ENCODE measurements around the gene DNMT3A.
"Not testable (repeated sequence)": the region's sequence is repeated elsewhere in the genome, so short reads cannot be mapped to it uniquely, and the experiment has no call there.

DNMT3A gene

DNA sequence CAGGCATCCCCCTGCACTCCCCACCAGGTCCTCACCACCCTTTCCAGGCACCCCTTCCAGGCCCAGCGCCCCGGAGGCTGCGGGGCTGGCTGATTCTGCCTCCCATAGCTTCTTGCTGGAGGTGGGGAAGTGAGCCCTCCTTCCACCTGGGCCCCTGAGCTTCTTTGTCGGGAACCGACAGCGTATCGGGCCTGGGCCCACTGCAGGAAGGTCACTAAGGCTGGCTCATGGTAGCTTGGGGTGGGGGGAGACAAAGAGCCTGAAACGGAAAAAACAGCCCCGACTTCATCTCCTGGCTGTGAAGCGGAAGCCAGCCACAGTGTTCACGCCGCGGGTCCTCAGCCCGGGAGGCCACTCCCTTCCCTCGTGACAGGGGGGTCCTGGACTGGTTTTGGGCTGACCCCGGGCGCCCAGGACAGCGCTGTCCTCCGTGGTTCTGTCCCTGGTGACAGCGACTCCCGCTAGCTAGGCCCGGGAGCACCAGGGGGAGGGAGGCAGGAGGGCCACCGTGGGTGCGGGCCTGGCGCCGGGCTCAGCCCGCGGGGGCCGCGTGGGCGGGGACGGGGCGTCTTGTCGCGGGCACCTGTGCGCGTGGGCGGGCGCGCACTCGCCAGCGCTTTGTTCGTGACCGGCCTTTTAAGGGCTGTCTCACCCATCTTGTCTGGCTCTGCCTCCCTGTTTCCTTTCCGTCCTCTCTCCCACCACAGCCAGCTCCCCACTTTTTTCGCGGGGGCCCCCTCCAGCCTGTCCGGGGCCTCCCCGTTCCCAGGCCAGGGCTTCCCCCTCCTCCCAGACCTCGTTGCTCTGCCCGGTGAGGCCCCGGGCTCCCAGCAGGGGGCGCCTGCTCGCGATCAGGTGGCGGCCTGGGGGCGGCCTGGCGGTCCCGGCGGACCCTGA, 64.9 kb downstream of the DNMT3A start:
- in situ Hi-C loops (cut with HindIII; ENCODE audit: low sequenced_read_pairs): no loop called here
- DNase-seq (ENCODE audit: low read depth, low spot score): no peak
- TF ChIP-seq, protein P1, sequence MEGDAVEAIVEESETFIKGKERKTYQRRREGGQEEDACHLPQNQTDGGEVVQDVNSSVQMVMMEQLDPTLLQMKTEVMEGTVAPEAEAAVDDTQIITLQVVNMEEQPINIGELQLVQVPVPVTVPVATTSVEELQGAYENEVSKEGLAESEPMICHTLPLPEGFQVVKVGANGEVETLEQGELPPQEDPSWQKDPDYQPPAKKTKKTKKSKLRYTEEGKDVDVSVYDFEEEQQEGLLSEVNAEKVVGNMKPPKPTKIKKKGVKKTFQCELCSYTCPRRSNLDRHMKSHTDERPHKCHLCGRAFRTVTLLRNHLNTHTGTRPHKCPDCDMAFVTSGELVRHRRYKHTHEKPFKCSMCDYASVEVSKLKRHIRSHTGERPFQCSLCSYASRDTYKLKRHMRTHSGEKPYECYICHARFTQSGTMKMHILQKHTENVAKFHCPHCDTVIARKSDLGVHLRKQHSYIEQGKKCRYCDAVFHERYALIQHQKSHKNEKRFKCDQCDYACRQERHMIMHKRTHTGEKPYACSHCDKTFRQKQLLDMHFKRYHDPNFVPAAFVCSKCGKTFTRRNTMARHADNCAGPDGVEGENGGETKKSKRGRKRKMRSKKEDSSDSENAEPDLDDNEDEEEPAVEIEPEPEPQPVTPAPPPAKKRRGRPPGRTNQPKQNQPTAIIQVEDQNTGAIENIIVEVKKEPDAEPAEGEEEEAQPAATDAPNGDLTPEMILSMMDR (IDR thresholded peaks at IDR 0.05; ENCODE audit: low read depth, low read length): peak; percentile 66
- H3K4me3 ChIP-seq (ENCODE audit: low read depth, low read length): no peak overlapping the region

DNA sequence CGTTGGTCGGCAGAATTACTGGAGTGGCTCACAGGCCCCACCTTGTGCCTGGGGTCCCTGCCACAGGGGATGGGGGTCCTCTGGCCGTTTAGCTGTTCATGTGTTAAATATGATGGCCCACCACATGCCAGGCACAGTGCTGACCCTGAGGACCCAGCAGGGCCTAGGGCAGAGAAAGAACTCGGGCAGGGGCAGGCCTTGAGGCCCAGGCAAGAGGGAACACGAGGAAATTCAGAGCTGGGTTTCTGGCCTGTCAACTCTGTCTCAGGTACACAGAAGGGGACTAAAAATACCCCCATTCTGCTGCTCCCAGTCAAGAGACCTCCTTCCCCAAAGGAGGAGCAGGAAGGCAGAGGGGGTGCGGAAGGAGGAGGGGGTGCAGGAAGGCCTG, 66.2 kb downstream of the DNMT3A start:
- TF ChIP-seq, protein P1 (IDR thresholded peaks at IDR 0.05; ENCODE audit: low read depth, low read length): no peak
- in situ Hi-C loops (cut with HindIII; ENCODE audit: low sequenced_read_pairs): no loop called here
- no peak overlapping the region for H3K4me3 ChIP-seq (ENCODE audit: low read depth, low read length)
- DNase-seq (ENCODE audit: low read depth, low spot score): no peak

DNA sequence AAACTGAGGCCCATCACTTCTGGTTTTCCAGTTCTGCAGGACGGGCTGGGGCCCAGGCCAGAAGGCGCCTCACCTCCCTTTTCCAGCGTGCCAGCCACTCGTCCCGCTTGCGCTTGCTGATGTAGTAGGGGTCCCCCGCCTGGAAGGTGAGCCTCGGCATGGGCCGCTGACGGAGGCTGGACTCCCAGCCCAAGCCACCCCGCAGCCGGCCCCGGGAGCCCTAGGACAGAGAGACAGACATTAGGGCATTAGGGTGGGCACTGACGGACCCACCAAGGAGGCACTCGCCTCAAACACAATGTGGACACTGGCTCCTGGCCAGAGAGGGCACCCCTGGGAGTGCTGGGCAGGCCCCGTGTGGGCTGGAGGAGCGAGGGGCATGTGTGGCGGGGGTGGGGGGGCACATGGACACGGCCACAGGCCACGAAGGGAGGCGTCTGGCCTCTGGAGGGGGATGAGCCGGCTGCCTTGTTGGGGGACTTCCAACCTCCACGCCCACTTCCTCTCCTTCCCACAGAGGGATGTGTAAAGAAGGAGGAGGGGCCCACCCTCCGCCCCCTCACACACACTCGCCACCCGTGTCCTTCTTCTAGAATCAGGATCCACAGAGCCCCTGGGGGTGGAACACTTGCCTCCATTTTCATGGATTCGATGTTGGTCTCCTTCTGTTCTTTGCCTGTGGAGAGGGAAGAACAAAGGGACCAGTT, 66.7 kb downstream of the DNMT3A start:
- in situ Hi-C loops (cut with HindIII; ENCODE audit: low sequenced_read_pairs): no loop called here
- TF ChIP-seq, protein P1 (IDR thresholded peaks at IDR 0.05; ENCODE audit: low read depth, low read length): no peak
- H3K4me3 ChIP-seq (ENCODE audit: low read depth, low read length): no peak overlapping the region
- no peak for DNase-seq (ENCODE audit: low read depth, low spot score)

DNA sequence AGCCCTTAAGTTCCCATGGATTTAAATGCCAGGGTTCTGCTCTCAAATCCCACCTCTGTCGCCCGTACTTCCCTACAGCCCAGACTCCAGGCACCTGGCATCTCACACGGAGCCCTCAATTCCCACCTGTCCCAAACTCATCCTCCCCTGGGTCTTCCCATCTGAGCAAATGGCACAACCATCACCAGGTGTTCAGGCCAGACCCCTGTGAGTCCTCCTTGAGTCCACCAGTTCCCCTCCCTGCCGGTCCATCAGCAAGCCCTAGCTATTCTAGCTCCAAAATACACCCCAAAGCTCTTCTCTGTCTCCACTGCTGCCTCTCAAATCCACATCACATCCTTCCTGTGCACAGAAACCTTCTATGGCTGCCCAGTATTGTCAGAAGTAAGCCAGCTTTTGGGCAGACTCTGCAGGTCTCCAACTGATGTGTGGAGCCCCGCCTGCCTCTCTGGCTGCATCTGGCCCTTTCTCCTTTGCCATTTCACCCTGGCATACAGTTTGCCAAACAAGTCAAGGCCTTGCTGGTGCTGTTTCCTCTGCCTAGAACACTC, 67.7 kb downstream of the DNMT3A start:
- H3K4me3 ChIP-seq (ENCODE audit: low read depth, low read length): no peak overlapping the region
- DNase-seq (ENCODE audit: low read depth, low spot score): no peak
- in situ Hi-C loops (cut with HindIII; ENCODE audit: low sequenced_read_pairs): no loop called here
- TF ChIP-seq, protein P1 (IDR thresholded peaks at IDR 0.05; ENCODE audit: low read depth, low read length): no peak

DNA sequence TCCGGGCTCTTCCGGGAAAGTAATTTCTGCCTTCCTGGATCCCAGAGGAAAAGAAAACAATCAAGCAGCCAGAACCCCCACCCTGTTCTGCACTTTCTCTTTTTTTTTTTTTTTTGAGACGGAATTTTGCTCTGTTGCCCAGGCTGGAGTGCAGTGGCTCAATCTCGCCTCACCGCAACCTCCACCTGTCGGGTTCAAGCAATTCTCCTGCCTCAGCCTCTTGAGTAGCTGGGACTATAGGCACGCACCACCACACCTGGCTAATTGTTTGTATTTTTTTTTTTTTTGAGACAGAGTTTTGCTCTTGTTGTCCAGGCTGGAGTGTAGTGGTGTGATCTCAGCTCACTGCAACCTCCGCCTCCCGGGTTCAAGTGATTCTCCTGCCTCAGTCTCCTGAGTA, 69.0 kb downstream of the DNMT3A start:
- DNase-seq (ENCODE audit: low read depth, low spot score); H3K4me3 ChIP-seq (ENCODE audit: low read depth, low read length); in situ Hi-C loops (cut with HindIII; ENCODE audit: low sequenced_read_pairs): not testable (repeated sequence)

DNA sequence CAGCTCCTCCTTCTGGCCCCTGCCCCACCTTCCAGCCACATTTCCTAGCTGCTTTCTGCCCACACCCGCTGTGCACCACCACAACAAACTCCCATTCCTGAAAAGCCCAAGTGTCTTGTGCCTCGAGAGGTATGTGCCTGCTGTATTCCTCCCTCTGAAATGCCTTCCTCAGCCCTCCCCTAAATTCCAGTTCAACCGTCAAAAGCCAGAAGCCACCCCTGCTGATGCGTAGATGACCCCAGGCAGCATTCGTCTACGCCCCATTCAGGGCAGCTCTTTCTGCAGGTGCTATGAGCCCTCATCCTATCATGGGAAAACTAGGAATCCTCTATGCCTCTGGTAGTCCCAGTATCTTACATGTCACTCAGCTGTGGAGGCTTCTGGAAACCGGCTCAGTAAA, 71.7 kb downstream of the DNMT3A start:
- DNase-seq (ENCODE audit: low read depth, low spot score): no peak
- TF ChIP-seq, protein P1 (IDR thresholded peaks at IDR 0.05; ENCODE audit: low read depth, low read length): no peak
- H3K4me3 ChIP-seq (ENCODE audit: low read depth, low read length): no peak overlapping the region
- in situ Hi-C loops (cut with HindIII; ENCODE audit: low sequenced_read_pairs): no loop called here

DNA sequence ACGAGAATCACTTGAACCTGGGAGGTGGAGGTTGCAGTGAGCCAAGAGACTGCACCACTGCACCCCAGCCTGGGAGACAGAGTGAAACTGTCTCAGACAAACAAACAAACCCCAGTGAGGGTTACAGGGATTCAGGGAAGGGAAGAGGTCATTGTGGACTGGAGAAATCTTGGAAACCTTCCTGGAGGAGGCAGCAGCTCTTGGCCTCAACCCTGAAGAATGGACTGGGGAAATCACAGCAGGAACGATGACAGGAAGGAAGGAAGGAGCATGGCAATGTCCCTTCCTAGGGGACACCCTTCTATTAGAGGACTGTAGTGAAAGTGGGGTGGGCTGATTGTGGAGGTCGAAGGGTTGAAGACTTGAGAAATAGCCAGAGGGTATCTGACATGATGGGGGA, 72.5 kb downstream of the DNMT3A start:
- H3K4me3 ChIP-seq (ENCODE audit: low read depth, low read length): no peak overlapping the region
- DNase-seq (ENCODE audit: low read depth, low spot score): no peak
- TF ChIP-seq, protein P1 (IDR thresholded peaks at IDR 0.05; ENCODE audit: low read depth, low read length): no peak
- in situ Hi-C loops (cut with HindIII; ENCODE audit: low sequenced_read_pairs): no loop called here

All from astrocyte of the spinal cord (primary cell).